PC-3 (cell line): ENCODE measurements around the gene RAD50. TPM values are rescaled to one million over a fixed set of nuclear protein-coding genes. Genes with fewer than 3 reads are reported as not detected.

Source experiments
- ATAC-seq: fragments of 200-7000 bp; cut with Tn5 transposase; 2 replicates; pipeline ENCODE4 v1.9.1; 2020; ENCODE audit warnings: mild to moderate bottlenecking, moderate library complexity
- BruUV-seq: library from RNA; stranded (reverse); fragments of 400-500 nt; replicated peaks from 2 replicates; lab custom pipeline; 2021; lab: Mats Ljungman, UMichigan
- CTCF ChIA-PET: fragments of 300-600 bp; sonication (Branson Sonifier 250); formaldehyde crosslinking; loops from one replicate; lab custom pipeline; 2022; ENCODE audit warnings: antibody characterized with exemption; lab: Charles Lee
- POLR2A ChIA-PET: fragments of 300-600 bp; sonication (Branson Sonifier 250); formaldehyde crosslinking; loops from one replicate; lab custom pipeline; 2022; ENCODE audit warnings: antibody characterized with exemption; ENCODE audit not compliant: unreplicated experiment; lab: Charles Lee
- DNase-seq: peaks from one replicate; pipeline ENCODE4 v3.0.0-alpha.2; 2015
- H2AFZ ChIP-seq: fragments of 300-600 bp; sonication (generic); 2 replicates; pipeline ENCODE4 v1.6.0; 2016; ENCODE audit warnings: antibody characterized with exemption, low read length
- H3F3A ChIP-seq: fragments of 300-600 bp; sonication (generic); one replicate; pipeline ENCODE4 v1.6.0; 2017; ENCODE audit warnings: antibody characterized with exemption, low read length, control low read depth, mild to moderate bottlenecking; ENCODE audit not compliant: unreplicated experiment
- H3K27ac ChIP-seq: fragments of 300-600 bp; sonication (generic); 2 replicates; pipeline ENCODE4 v1.5.1; 2016; ENCODE audit warnings: mild to moderate bottlenecking, low read length
- H3K27me3 ChIP-seq: fragments of 300-600 bp; sonication (generic); 2 replicates; pipeline ENCODE4 v1.6.1; 2016; ENCODE audit warnings: low read length, mixed read lengths
- H3K36me3 ChIP-seq: fragments of 300-600 bp; sonication (generic); 2 replicates; pipeline ENCODE4 v1.6.1; 2016; ENCODE audit warnings: low read depth, mixed run types, low read length, mixed read lengths
- H3K4me1 ChIP-seq: fragments of 300-600 bp; sonication (generic); 2 replicates; pipeline ENCODE4 v1.5.1; 2016; ENCODE audit warnings: low read length; ENCODE audit not compliant: insufficient read depth
- H3K4me2 ChIP-seq: fragments of 300-600 bp; sonication (generic); 2 replicates; pipeline ENCODE4 v1.6.0; 2016; ENCODE audit warnings: low read length
- H3K4me3 ChIP-seq: fragments of 300-600 bp; sonication (generic); 2 replicates; pipeline ENCODE4 v1.5.1; 2016; ENCODE audit warnings: mild to moderate bottlenecking, low read length, mixed read lengths
- H3K79me2 ChIP-seq: fragments of 300-600 bp; sonication (generic); 2 replicates; pipeline ENCODE4 v1.6.1; 2017; ENCODE audit warnings: low read length, mixed read lengths
- H3K9ac ChIP-seq: fragments of 300-600 bp; sonication (generic); 2 replicates; pipeline ENCODE4 v1.6.0; 2016; ENCODE audit warnings: mild to moderate bottlenecking, low read length
- H3K9me2 ChIP-seq: fragments of 300-600 bp; sonication (generic); replicated peaks from 2 replicates; pipeline ENCODE4 v1.6.1; 2016; ENCODE audit warnings: mixed run types, low read length, mixed read lengths
- H3K9me3 ChIP-seq: fragments of 300-600 bp; sonication (generic); 2 replicates; pipeline ENCODE4 v1.6.1; 2016; ENCODE audit warnings: low read length, mixed read lengths
- H4K20me1 ChIP-seq: fragments of 300-600 bp; sonication (generic); 2 replicates; pipeline ENCODE4 v1.6.1; 2016; ENCODE audit warnings: low read length, mixed read lengths
- EZH2 ChIP-seq: fragments of 300-600 bp; sonication (generic); IDR thresholded peaks from one replicate; pipeline ENCODE4 v1.6.1; 2017; ENCODE audit warnings: antibody characterized with exemption, mild to moderate bottlenecking, low read length; ENCODE audit not compliant: unreplicated experiment
- EZH2phosphoT487 ChIP-seq: fragments of 300-600 bp; sonication (generic); IDR thresholded peaks from 2 replicates; pipeline ENCODE4 v1.6.1; 2018; ENCODE audit warnings: mild to moderate bottlenecking, antibody characterized with exemption, low read length, borderline replicate concordance
- intact Hi-C: fragments of 100-400 bp; cut with micrococcal nuclease; formaldehyde crosslinking; loops from 2 replicates; pipeline ENCODE4 v1.9.0; 2023
- total RNA-seq: library from RNA; depleted of rRNA; stranded (reverse); fragments of >200 nt; gene quantifications from 2 replicates; pipeline ENCODE4 v1.2.3, GENCODE V29; 2014
- TF ChIP-seq, protein P1 (sequence below): fragments of 300-600 bp; sonication (generic); conservative IDR thresholded peaks from 2 replicates; pipeline ENCODE4 v1.5.1; 2017; ENCODE audit warnings: antibody characterized with exemption, low read depth, mild to moderate bottlenecking, low read length

Gene RAD50
- total RNA-seq, 1 experiment from 2014 or later: 6.7 TPM

GRCh38 chr5:132526974-132527564 is 29.7 kb upstream of the RAD50 start:
- peak; percentile 11 for DNase-seq
- BruUV-seq: no TSS peak
- intact Hi-C loops: loop anchor here (5.0 to 10.0 kb wide), 2 partner anchors 188 to 295 kb away; no protein-coding TSS in a partner anchor
- no peak overlapping the region for H3K9ac ChIP-seq
- ChIA-PET CTCF (interaction anchor here (0.6 kb wide), 3 partner anchors 14 to 293 kb away, joined by 3 to 4 read pairs (median 3); no protein-coding TSS in a partner anchor), POLR2A (no interaction called here)
- no peaks in the 10 kb centered on the region for H3K9me3 ChIP-seq
- H3K79me2 ChIP-seq: no peaks in the 10 kb centered on the region
- no peaks in the 10 kb centered on the region for H3K36me3 ChIP-seq
- H3F3A ChIP-seq: no peaks in the 10 kb centered on the region
- no peak overlapping the region for H3K27ac ChIP-seq
- no peak for TF ChIP-seq EZH2
- TF ChIP-seq, protein P1, sequence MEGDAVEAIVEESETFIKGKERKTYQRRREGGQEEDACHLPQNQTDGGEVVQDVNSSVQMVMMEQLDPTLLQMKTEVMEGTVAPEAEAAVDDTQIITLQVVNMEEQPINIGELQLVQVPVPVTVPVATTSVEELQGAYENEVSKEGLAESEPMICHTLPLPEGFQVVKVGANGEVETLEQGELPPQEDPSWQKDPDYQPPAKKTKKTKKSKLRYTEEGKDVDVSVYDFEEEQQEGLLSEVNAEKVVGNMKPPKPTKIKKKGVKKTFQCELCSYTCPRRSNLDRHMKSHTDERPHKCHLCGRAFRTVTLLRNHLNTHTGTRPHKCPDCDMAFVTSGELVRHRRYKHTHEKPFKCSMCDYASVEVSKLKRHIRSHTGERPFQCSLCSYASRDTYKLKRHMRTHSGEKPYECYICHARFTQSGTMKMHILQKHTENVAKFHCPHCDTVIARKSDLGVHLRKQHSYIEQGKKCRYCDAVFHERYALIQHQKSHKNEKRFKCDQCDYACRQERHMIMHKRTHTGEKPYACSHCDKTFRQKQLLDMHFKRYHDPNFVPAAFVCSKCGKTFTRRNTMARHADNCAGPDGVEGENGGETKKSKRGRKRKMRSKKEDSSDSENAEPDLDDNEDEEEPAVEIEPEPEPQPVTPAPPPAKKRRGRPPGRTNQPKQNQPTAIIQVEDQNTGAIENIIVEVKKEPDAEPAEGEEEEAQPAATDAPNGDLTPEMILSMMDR: no peak; the same call in 1 of the 2 replicates
- TF ChIP-seq EZH2phosphoT487: no peak
- H3K9me2 ChIP-seq: no peaks in the 10 kb centered on the region
- H3K4me3 ChIP-seq: no peak overlapping the region
- H3K27me3 ChIP-seq: no peaks in the 10 kb centered on the region
- peak overlapping the region; percentile 80 for H3K4me2 ChIP-seq
- no peaks in the 10 kb centered on the region for H3K4me1 ChIP-seq
- peak; percentile 44 for ATAC-seq
- H2AFZ ChIP-seq: peak overlapping the region; percentile 72
- H4K20me1 ChIP-seq: no peaks in the 10 kb centered on the region

GRCh38 chr5:132528021-132528420 is 28.8 kb upstream of the RAD50 start:
- intact Hi-C loops: loop anchor here (5.0 to 10.0 kb wide), 2 partner anchors 187 to 294 kb away; no protein-coding TSS in a partner anchor
- POLR2A ChIA-PET: no interaction called here
- Histone ChIP-seq H3K9ac (no peak overlapping the region), H3K4me2 (no peak overlapping the region), H3K9me2 (no peaks in the 10 kb centered on the region), H3K36me3 (no peaks in the 10 kb centered on the region), H4K20me1 (no peaks in the 10 kb centered on the region), H2AFZ (no peak overlapping the region), H3K4me3 (no peak overlapping the region), H3K27me3 (no peaks in the 10 kb centered on the region), H3K79me2 (no peaks in the 10 kb centered on the region), H3K27ac (no peak overlapping the region), H3K9me3 (no peaks in the 10 kb centered on the region), H3K4me1 (no peaks in the 10 kb centered on the region), H3F3A (no peaks in the 10 kb centered on the region)
- ATAC-seq (no peak), DNase-seq (no peak)
- TF ChIP-seq EZH2phosphoT487: no peak
- TF ChIP-seq, protein P1: no peak
- no peak for TF ChIP-seq EZH2
- CTCF ChIA-PET: no interaction called here
- no TSS peak for BruUV-seq
